Measurements from ENCODE around the gene FAM149A. TPM values are rescaled to one million over a fixed set of nuclear protein-coding genes. Genes with fewer than 3 reads are reported as not detected.

FAM149A gene
- total RNA-seq, 1 donor from 2014 or later: 5.8 TPM

DNA sequence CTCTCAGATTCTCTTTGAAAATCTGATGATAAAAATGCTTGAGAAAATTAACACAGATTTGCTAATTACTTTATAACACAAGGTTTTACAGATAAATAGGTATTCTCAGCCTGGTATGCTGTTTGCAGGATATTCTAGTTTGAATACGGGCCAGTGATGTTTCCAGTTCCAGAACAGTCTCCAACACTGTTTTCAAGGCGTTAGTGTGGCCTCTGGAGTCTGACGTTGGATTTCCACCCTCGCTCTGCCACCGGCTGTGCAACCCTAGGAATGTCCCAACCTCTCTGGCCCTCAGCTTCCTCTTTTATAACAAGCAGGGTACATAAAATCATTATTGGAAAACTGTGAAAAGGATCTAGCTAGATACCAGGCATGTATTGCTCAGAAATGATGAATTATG, 63.1 kb downstream of the FAM149A start:
- H3K27ac Mint-ChIP-seq (ENCODE audit: unreplicated experiment): no peak overlapping the region

DNA sequence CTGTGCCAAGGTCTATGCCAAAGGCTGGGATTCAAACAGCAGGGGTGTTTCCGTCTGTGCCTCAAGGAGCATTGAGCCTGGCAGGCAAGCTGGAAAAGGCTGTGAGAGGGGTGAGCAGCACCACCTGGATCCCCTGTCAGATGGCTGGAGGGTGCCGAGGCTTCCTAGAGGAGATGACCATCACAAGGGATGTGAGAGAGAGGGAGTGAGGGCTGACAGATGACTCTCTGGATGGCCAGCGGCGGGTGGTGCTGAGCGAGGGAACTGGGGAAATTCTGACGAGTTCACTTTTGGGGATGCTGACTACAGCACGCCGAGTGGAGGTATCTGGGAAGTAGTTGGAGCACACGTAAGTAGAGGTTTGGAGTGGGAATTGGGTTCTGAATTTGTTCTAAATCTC, 64.2 kb downstream of the FAM149A start:
- no peaks in the 10 kb centered on the region for H3K27me3 Mint-ChIP-seq (ENCODE audit: low read depth)
- DNase-seq (ENCODE audit: low spot score): no peak
- H3K4me3 Mint-ChIP-seq (ENCODE audit: unreplicated experiment): no peak overlapping the region
- no peak overlapping the region for H3K27ac Mint-ChIP-seq (ENCODE audit: unreplicated experiment)
- H3K9me3 Mint-ChIP-seq (ENCODE audit: low read depth): no peaks in the 10 kb centered on the region
- H3K4me1 Mint-ChIP-seq (ENCODE audit: low read depth): no peaks in the 10 kb centered on the region
- TF ChIP-seq, protein P1, sequence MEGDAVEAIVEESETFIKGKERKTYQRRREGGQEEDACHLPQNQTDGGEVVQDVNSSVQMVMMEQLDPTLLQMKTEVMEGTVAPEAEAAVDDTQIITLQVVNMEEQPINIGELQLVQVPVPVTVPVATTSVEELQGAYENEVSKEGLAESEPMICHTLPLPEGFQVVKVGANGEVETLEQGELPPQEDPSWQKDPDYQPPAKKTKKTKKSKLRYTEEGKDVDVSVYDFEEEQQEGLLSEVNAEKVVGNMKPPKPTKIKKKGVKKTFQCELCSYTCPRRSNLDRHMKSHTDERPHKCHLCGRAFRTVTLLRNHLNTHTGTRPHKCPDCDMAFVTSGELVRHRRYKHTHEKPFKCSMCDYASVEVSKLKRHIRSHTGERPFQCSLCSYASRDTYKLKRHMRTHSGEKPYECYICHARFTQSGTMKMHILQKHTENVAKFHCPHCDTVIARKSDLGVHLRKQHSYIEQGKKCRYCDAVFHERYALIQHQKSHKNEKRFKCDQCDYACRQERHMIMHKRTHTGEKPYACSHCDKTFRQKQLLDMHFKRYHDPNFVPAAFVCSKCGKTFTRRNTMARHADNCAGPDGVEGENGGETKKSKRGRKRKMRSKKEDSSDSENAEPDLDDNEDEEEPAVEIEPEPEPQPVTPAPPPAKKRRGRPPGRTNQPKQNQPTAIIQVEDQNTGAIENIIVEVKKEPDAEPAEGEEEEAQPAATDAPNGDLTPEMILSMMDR (IDR thresholded peaks at IDR 0.05): no peak
- H3K36me3 Mint-ChIP-seq (ENCODE audit: low read depth): peaks cover 4% of the 10 kb centered on the region

More for the DNA sequence above, 63.1 kb downstream of the FAM149A start:
- no peaks in the 10 kb centered on the region for H3K4me1 Mint-ChIP-seq (ENCODE audit: low read depth)
- no peaks in the 10 kb centered on the region for H3K9me3 Mint-ChIP-seq (ENCODE audit: low read depth)
- no peak overlapping the region for H3K4me3 Mint-ChIP-seq (ENCODE audit: unreplicated experiment)
- peaks cover 4% of the 10 kb centered on the region for H3K36me3 Mint-ChIP-seq (ENCODE audit: low read depth)
- H3K27me3 Mint-ChIP-seq (ENCODE audit: low read depth): no peaks in the 10 kb centered on the region
- TF ChIP-seq, protein P1 (IDR thresholded peaks at IDR 0.05): no peak
- no peak for DNase-seq (ENCODE audit: low spot score)

DNA sequence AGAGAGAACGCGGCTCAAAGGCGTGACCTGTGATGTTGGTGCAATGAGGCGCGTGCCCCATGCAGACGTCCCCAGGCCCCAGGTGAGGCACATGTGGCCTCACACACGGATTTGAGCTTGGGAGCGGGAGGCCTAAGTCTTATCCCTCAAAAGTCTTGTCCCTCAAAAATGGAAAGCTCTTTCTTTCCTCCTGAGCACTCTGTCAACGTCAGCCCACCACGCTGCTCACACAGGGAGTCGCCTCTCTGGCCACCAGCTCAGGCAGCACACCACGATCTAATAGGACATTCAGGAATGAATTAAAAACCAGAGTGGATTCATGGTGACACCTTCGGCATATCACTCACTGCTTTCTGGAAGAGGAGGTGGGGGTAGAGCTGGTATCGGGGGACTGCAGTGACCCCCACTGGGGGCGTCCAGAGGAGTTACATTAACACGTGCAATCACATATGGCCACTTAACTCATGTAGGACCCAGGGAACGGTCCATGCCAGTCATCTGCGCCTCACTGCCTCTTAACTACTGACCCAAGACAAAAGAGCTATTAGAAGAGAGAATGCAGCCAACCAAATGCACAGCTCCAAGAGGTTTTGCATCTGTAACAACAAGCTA, 64.9 kb downstream of the FAM149A start:
- no peak overlapping the region for H3K27ac Mint-ChIP-seq (ENCODE audit: unreplicated experiment)
- H3K36me3 Mint-ChIP-seq (ENCODE audit: low read depth): peaks cover 3% of the 10 kb centered on the region
- H3K27me3 Mint-ChIP-seq (ENCODE audit: low read depth): no peaks in the 10 kb centered on the region
- no peaks in the 10 kb centered on the region for H3K4me1 Mint-ChIP-seq (ENCODE audit: low read depth)
- no peak for DNase-seq (ENCODE audit: low spot score)
- no peak overlapping the region for H3K4me3 Mint-ChIP-seq (ENCODE audit: unreplicated experiment)
- H3K9me3 Mint-ChIP-seq (ENCODE audit: low read depth): no peaks in the 10 kb centered on the region
- TF ChIP-seq, protein P1 (IDR thresholded peaks at IDR 0.05): no peak

DNA sequence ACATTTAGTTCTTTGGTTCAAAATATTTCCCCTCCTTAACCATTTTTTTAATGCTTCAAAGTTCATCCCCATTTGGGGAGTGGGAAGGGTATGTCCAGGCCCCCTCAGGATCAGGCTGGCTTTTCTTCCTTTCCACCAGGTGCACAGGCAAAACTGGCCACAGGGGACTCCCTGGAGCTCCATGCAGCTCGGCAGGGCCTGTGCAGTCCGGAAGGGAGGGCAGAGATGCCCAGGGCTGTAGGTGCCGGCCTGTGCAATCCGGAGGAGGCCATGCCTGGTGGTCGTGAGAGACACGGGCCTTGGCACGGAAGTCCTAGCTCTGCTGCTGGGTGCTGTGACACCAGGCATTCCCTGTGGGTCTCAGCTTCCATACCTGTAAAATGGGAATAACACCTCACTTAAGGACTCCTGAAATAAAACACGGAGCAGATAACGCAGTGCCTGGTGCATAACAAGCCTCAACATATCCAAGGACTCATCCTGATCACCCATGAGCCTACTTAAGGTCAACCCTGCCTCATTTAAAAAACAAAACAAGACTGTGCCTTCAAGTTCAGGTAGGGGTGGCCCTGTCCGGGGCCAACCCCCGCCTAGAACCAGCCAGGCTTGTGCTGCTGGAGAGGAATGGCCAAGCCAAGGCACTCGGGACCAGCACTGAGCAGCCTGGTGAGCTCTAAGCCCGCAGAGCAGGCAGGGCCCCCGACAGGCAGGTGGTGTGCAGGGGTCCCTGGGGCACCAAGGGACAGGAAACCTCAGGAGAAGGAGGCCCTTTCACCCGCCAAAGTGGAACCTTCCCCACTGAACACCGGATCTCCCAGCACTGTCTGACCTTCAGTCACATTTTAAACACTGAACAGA, 65.7 kb downstream of the FAM149A start:
- Mint-ChIP-seq H3K27ac (ENCODE audit: unreplicated experiment) (no peak overlapping the region), H3K27me3 (ENCODE audit: low read depth) (no peaks in the 10 kb centered on the region), H3K36me3 (ENCODE audit: low read depth) (peaks cover 2% of the 10 kb centered on the region), H3K9me3 (ENCODE audit: low read depth) (no peaks in the 10 kb centered on the region), H3K4me1 (ENCODE audit: low read depth) (no peaks in the 10 kb centered on the region), H3K4me3 (ENCODE audit: unreplicated experiment) (no peak overlapping the region)
- TF ChIP-seq, protein P1 (IDR thresholded peaks at IDR 0.05): no peak
- DNase-seq (ENCODE audit: low spot score): no peak

DNA sequence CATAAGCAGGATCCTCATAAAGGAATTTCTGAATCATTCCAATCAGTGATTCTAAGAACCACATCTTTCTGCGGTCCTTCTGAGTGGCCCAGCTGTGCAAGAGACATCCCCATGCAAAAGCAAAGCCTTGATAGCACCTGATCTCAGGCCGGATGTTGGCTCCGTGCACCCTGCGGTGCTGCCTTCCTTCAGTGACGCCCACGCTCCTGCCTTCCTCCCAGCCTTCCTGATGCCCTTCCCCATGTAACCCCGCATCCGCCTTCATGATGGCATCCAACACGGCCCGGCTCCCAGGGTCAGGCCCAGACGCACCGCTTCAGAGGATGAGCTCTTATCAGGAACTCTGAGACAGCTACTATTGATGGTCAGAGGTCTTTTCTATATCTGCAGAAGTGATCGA, 66.5 kb downstream of the FAM149A start:
- TF ChIP-seq, protein P1 (IDR thresholded peaks at IDR 0.05): no peak
- Mint-ChIP-seq H3K9me3 (ENCODE audit: low read depth) (no peaks in the 10 kb centered on the region), H3K27me3 (ENCODE audit: low read depth) (no peaks in the 10 kb centered on the region), H3K36me3 (ENCODE audit: low read depth) (peaks cover 2% of the 10 kb centered on the region), H3K4me3 (ENCODE audit: unreplicated experiment) (no peak overlapping the region), H3K4me1 (ENCODE audit: low read depth) (no peaks in the 10 kb centered on the region), H3K27ac (ENCODE audit: unreplicated experiment) (no peak overlapping the region)
- DNase-seq (ENCODE audit: low spot score): no peak

Data from chondrocyte (in vitro differentiated cells).